NCI-H345 treated with DMSO at 0.1 percent for 48 hours (cell line): ENCODE results near the gene GPHA2.
"Not testable (repeated sequence)": the region's sequence is repeated elsewhere in the genome, so short reads cannot be mapped to it uniquely, and the experiment has no call there.

Experiments used
- DNase-seq: peaks from one replicate; lab custom pipeline; 2025; ENCODE audit not compliant: unreplicated experiment; lab: John Stamatoyannopoulos, UW

Gene GPHA2

GRCh38 chr11:64935359-64936081, at the start of gene GPHA2:
Gene GPHA2 (minus strand): TSS chr11:64935893. CDS start chr11:64935460, 433 bp downstream.
- DNase-seq: peak; percentile 47

GRCh38 chr11:64983339-64983738, 47.6 kb upstream of the GPHA2 start:
- not testable (repeated sequence) for DNase-seq

DNA sequence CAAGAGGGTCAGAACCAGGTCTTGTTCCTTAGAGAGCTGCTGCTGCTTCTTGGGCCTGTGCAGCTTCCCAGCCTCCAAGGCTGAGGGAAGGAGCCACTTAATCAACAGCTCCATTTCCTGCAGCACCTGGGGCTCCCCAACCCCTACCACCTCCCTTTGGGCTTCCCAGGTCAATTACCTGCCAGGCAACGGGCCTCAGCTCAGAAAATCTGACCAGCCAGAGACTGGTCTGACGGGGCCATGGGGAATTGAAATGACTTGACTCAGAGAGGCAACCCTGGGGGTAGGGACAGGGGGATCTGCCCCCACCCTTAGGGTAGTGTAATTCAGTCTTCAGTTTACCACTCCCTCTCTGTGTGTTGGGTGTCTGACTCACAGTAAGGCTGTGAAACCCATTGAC, 41.0 kb upstream of the GPHA2 start:
- DNase-seq: no peak

GRCh38 chr11:64974124-64974523, 38.4 kb upstream of the GPHA2 start:
- DNase-seq: no peak

- no peak for DNase-seq
These were observed 35.9 kb upstream of the GPHA2 start, which contains the start of gene MAJIN for GRCh38 chr11:64971421-64972233. Gene MAJIN (minus strand): TSS chr11:64972108. CDS start chr11:64959405, 12,703 bp downstream.

GRCh38 chr11:64970731-64971151, 35.0 kb upstream of the GPHA2 start:
- DNase-seq: no peak

DNA sequence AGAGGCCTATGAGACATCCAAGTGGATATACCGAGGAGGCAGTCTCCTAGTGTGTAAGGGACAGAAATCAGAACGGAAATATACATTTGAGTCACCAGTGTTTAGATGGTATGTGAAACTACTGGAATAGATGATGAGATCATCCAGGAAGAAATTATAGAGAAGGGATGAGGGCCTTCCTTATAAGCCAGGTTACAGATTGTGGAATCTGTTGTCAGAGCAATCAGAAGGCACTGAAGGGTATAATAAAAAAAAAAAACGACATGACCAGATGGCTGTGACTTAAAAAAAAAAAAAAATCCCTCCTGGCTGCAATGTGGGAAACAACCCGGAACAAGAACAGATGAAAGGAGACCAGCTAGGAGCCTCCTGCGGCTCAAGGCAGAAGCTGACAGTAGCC, 33.5 kb upstream of the GPHA2 start:
- no peak for DNase-seq

- no peak for DNase-seq
These were observed 31.7 kb upstream of the GPHA2 start for GRCh38 chr11:64967375-64967774.

- no peak for DNase-seq
These were observed 27.5 kb upstream of the GPHA2 start for GRCh38 chr11:64963072-64963631.

DNA sequence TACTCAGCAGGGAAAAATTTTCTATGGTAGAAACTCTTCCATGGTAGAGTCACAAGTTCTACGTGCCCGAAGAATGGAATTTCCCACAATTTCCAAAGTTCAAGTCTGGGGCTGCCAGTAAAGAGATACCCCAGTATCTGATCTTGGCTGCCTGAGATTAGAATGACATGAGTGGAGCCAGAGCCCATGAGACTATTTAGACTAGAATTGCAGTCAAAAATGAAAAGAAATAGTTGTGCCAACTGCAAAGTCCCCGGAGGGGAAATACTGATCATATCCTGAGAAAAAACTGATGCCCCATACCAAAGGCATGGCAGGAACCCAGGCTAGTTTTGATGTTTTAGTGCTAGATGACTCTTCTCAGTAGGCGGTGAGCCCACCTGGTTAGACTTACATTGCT, 25.0 kb upstream of the GPHA2 start:
- DNase-seq: no peak

DNA sequence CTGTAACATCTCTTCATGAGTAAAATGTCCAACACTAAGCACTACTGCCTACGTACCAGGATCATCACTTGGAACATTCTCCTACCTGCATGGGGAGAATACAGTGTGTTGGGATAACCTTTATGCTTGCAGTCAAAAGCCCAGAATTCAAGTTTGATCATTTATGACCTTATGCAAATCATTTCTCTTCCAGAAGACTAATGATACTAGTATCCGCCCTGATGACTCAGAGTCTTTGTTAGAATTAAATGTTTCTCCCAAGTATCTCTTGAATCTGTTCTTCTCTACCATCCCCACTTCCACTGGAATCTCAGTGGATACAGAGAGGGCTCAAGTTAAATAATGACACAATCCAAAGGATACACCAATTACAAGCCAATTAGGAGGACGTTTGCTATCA, 23.8 kb upstream of the GPHA2 start:
- DNase-seq: no peak

- DNase-seq: no peak
These were observed 18.5 kb upstream of the GPHA2 start for GRCh38 chr11:64954201-64954600.

DNA sequence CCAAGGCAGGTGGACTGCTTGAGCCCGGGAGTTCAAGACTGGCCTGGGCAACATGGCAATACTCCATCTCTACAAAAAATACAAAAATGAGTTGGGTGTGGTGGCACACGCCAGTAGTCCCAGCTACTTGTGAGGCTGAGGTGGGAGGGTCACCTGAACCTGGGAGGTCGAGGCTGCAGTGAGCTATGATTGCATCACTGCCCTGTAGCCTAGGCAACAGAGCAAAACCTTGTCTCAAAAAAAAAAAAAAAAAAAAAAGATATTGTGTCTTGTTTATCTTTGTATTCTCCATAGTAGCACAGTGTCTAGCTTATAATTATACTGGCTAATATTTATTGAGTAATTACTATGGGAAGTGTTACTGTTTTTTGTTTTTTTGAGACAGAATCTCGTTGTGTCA, 15.8 kb upstream of the GPHA2 start:
- DNase-seq: no peak

- DNase-seq: no peak
These were observed 11.6 kb upstream of the GPHA2 start for GRCh38 chr11:64947208-64947814.

- no peak for DNase-seq
These were observed 846 bp upstream of the GPHA2 start for GRCh38 chr11:64936539-64936938.

GRCh38 chr11:64934682-64935358, 873 bp downstream of the GPHA2 start:
- no peak for DNase-seq

DNA sequence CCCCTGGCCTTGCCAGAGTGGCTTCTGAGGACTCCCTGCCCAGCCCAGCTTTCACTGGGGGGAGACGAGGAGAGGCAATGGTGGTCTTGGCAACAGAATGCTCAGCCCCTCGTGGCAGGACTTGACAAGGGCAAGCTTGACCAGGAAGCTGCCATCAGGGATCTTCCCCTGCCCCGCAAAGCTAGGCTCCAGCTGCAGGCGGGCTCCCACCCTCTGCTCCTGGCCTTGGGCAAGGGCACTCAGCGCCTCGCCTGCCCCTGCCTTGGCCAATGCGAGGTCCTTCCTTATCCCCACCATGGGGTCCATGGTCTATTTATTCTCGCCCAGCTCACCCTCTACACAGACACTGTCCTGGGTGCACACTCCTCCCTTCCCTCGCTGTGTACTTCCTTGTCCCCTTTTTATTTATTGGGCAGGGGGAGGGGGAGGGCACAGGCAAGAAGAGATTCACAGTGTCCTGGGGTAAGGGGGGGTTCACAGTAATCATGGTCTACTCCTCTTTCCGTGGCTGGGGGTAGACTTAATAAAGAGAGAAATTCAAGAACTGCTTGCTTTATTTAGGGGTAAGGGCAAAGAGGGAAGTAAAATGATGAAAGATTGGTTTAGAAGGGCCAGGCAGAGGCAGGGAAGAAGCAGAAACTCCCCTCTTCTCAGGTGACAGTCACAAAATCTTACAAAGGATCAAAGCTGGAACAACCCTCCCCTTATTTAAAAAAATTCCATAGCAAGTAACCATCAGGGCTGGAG, 1.6 kb downstream of the GPHA2 start:
- DNase-seq: no peak

- no peak for DNase-seq
These were observed 2.3 kb downstream of the GPHA2 start for GRCh38 chr11:64933213-64933934.

GRCh38 chr11:64932324-64932723, 3.4 kb downstream of the GPHA2 start:
- DNase-seq: no peak

DNA sequence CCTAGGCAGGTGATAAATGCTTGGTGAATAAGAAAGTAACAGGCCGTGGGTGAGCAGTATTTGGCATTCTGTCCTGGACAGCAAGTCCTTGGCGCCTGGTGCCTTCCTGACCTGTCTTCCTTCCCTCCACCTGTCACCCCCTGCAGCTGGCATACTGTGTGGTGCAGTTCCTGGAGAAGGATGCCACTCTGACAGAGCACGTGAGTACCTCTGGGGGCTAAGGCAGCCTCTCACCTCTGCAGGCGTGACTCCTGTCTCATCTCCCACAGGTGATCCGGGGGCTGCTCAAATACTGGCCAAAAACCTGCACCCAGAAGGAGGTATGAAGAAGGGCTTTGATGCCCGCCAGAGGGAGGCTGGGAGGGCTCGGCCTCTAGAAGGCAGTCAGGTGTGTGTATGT, 4.4 kb downstream of the GPHA2 start:
- no peak for DNase-seq
